ENCODE measurements around the gene GABRG3. TPM values are rescaled to one million over a fixed set of nuclear protein-coding genes. Genes with fewer than 3 reads are reported as not detected.

GABRG3 gene
- total RNA-seq, 1 experiment from 2014 or later, result 0.15 TPM

DNA sequence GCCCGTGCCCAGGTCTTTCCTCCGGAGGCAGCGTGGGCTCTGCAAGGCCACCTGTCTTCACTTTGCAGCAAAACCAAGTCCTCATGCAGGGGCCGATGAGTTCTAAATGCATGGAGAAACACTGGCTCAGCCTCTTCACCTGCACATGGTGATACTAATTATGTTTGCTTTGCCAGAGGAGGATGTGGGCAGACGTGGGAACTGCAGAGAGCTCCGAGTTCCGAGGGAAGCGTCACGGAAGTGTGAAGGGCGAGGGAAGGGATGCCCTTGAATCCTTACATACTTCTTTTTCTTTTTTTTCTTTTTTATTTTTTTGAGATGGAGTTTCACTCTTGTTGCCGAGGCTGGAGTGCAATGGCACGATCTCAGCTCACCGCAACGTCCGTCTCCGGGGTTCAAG lies 74.8 kb downstream of the GABRG3 start:
- Mint-ChIP-seq H3K27me3 (ENCODE audit: low read depth) (no peaks in the 10 kb centered on the region; the same call in 1 of the 2 replicates), H3K4me1 (0 out of 4 replicates have a peak, but pooled peaks cover 0 to 2% of the 10 kb centered on the region in 2 experiments), H3K9me3 (no peaks in the 10 kb centered on the region; a peak in 1 of 5 replicates), H3K4me3 (no peak overlapping the region), H3K36me3 (ENCODE audit: insufficient read depth in 1 of 3, low read depth in 3 of 3) (no peaks in the 10 kb centered on the region), H3K27ac (no peak overlapping the region)
- no peak overlapping the region for H3K4ac ChIP-seq (ENCODE audit: low read depth, low read length)
- no peak overlapping the region for H3K4me2 ChIP-seq (ENCODE audit: insufficient read depth, insufficient read length, low read length)
- TF ChIP-seq, protein P1, sequence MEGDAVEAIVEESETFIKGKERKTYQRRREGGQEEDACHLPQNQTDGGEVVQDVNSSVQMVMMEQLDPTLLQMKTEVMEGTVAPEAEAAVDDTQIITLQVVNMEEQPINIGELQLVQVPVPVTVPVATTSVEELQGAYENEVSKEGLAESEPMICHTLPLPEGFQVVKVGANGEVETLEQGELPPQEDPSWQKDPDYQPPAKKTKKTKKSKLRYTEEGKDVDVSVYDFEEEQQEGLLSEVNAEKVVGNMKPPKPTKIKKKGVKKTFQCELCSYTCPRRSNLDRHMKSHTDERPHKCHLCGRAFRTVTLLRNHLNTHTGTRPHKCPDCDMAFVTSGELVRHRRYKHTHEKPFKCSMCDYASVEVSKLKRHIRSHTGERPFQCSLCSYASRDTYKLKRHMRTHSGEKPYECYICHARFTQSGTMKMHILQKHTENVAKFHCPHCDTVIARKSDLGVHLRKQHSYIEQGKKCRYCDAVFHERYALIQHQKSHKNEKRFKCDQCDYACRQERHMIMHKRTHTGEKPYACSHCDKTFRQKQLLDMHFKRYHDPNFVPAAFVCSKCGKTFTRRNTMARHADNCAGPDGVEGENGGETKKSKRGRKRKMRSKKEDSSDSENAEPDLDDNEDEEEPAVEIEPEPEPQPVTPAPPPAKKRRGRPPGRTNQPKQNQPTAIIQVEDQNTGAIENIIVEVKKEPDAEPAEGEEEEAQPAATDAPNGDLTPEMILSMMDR (conservative IDR thresholded peaks at IDR 0.05), result no peak
- no peak overlapping the region for H2BK12ac ChIP-seq (ENCODE audit: insufficient read length, low read depth, low read length)
- no peaks in the 10 kb centered on the region for H3K27me3 ChIP-seq (ENCODE audit: insufficient read depth, low read length)
- no peak overlapping the region for H4K5ac ChIP-seq (ENCODE audit: insufficient read length, low read depth, low read length)
- H2AK5ac ChIP-seq (ENCODE audit: insufficient read length, low read length), result no peak overlapping the region
- H3T11ph ChIP-seq (ENCODE audit: low read length), result no peak overlapping the region
- no peak overlapping the region for H4K8ac ChIP-seq (replicated peaks; ENCODE audit: insufficient read length, low read depth, low read length)
- H3K9me3 ChIP-seq (ENCODE audit: control insufficient read depth, low read depth, low read length), result no peaks in the 10 kb centered on the region
- H4K91ac ChIP-seq (ENCODE audit: insufficient read length, low read depth, low read length), result no peak overlapping the region
- H2BK15ac ChIP-seq (ENCODE audit: low read depth, low read length), result no peak overlapping the region
- H3K23me2 ChIP-seq (ENCODE audit: insufficient read length, low read depth, low read length, poor library complexity, severe bottlenecking), result no peaks in the 10 kb centered on the region
- H2BK5ac ChIP-seq (ENCODE audit: insufficient read length, low read length), result no peak overlapping the region
- H3K9ac ChIP-seq (ENCODE audit: extremely low read depth, insufficient read length, low read length), result no peak overlapping the region
- no peak overlapping the region for H3K56ac ChIP-seq (ENCODE audit: insufficient read length, low read depth, low read length)
- no peaks in the 10 kb centered on the region for H3K79me1 ChIP-seq (ENCODE audit: insufficient read depth, low read depth, low read length, poor library complexity, severe bottlenecking)
- H4K20me1 ChIP-seq (ENCODE audit: control insufficient read depth, insufficient read depth, insufficient read length), result no peaks in the 10 kb centered on the region
- WGBS (ENCODE audit: extremely low coverage, insufficient read length, low lambda C conversion rate), result no CpG with 5 or more reads among the region's 16 CpGs
- H3K18ac ChIP-seq (ENCODE audit: insufficient read length, low read depth, low read length), result no peak overlapping the region
- H3K4me1 ChIP-seq (ENCODE audit: insufficient read depth, low read length), result no peaks in the 10 kb centered on the region
- no peak overlapping the region for H3K27ac ChIP-seq (ENCODE audit: insufficient read length, low read depth, low read length)
- no peak overlapping the region for H3K23ac ChIP-seq (ENCODE audit: insufficient read length, low read depth, low read length)
- no peak overlapping the region for H3K14ac ChIP-seq (ENCODE audit: insufficient read depth, low read length)
- H2BK120ac ChIP-seq (ENCODE audit: low read depth, low read length, poor library complexity, severe bottlenecking), result no peak overlapping the region
- DNase-seq, result no peak
- H3K79me2 ChIP-seq (ENCODE audit: insufficient read depth, low read length), result no peaks in the 10 kb centered on the region
- no peak overlapping the region for H2AFZ ChIP-seq (ENCODE audit: low read length)
- H2BK20ac ChIP-seq (ENCODE audit: low read depth, low read length, poor library complexity, severe bottlenecking), result no peak overlapping the region
